Cardiac muscle cell (in vitro differentiated cells and primary cell): ENCODE data around the gene EML3. TPM values are rescaled to one million over a fixed set of nuclear protein-coding genes. Genes with fewer than 3 reads are reported as not detected.
A peak's percentile ranks its signal among the peaks of the same experiment; 100 is the strongest.
"Not testable (repeated sequence)": the region's sequence is repeated elsewhere in the genome, so short reads cannot be mapped to it uniquely, and the experiment has no call there.

Experiments
- DNase-seq, 2 donors: peaks; one replicate each; pipeline versions ENCODE4 v3.0.0 to v3.0.0-alpha.2; 2010 to 2017; ENCODE audit warnings: low read depth in 1 of 2, low spot score in 1 of 2
- H3K27ac ChIP-seq: fragments of 200-600 bp; sonication (generic); 2 replicates; pipeline ENCODE4 v1.5.1; 2016
- H3K27me3 ChIP-seq: fragments of 200-600 bp; sonication (generic); 2 replicates; pipeline ENCODE4 v1.6.0; 2016; ENCODE audit warnings: control low read depth
- H3K36me3 ChIP-seq: fragments of 200-600 bp; sonication (generic); 2 replicates; pipeline ENCODE4 v1.5.1; 2016; ENCODE audit warnings: control low read depth
- H3K4me1 ChIP-seq: fragments of 200-600 bp; sonication (generic); 2 replicates; pipeline ENCODE4 v1.8.1; 2017; ENCODE audit warnings: low read depth, mild to moderate bottlenecking, mixed run types
- H3K4me3 ChIP-seq: fragments of 200-600 bp; sonication (generic); 2 replicates; pipeline ENCODE4 v1.5.1; 2016; ENCODE audit warnings: mild to moderate bottlenecking
- H3K9me3 ChIP-seq: fragments of 200-600 bp; sonication (generic); 2 replicates; pipeline ENCODE4 v1.5.1; 2017; ENCODE audit warnings: low read depth, mild to moderate bottlenecking, control low read depth
- CTCF ChIP-seq: IDR thresholded peaks from 2 replicates; pipeline ENCODE4 v1.5.1; 2012; ENCODE audit warnings: low read depth, mild to moderate bottlenecking, low read length
- polyA plus RNA-seq: library from polyadenylated mRNA; unstranded; fragments of >200 nt; fragmentation: Nextera tagmentation; extraction: Ambion mirVana; gene quantifications from 2 replicates; pipeline ENCODE4 v1.2.1, GENCODE V29; 2016
- total RNA-seq: library from RNA; depleted of rRNA; stranded (reverse); fragments of >200 nt; gene quantifications from 2 replicates; pipeline ENCODE4 v1.2.3, GENCODE V29; 2016

The EML3 gene
- total and polyA plus RNA-seq, 2 experiments from 2014 or later, result 32.0 to 42.8 TPM

GRCh38 chr11:62592989-62593421, 19.6 kb downstream of the EML3 start:
- no peak for TF ChIP-seq CTCF
- Histone ChIP-seq H3K27ac (peak overlapping the region; percentile 82), H3K9me3 (no peaks in the 10 kb centered on the region), H3K4me1 (peaks cover 10% of the 10 kb centered on the region), H3K36me3 (peaks cover 40% of the 10 kb centered on the region), H3K4me3 (no peak overlapping the region), H3K27me3 (no peaks in the 10 kb centered on the region)
- no peak for DNase-seq

- peak overlapping the region; percentile 82 for H3K27ac ChIP-seq
- H3K36me3 ChIP-seq, result peaks cover 36% of the 10 kb centered on the region
- peak overlapping the region; percentile 43 for H3K4me3 ChIP-seq
Observed at GRCh38 chr11:62592146-62592815, 20.3 kb downstream of the EML3 start.

GRCh38 chr11:62591448-62592145, 21.0 kb downstream of the EML3 start, which contains the start of gene TUT1:
TSS of gene TUT1 (minus strand) at chr11:62591523. CDS start at chr11:62591485, 38 bp downstream.
- H3K4me1 ChIP-seq, result peaks cover 10% of the 10 kb centered on the region
- H3K9me3 ChIP-seq, result no peaks in the 10 kb centered on the region
- TF ChIP-seq CTCF, result no peak
- peak within 1 kb of the TSS; percentile 84 for H3K4me3 ChIP-seq
- DNase-seq, result peak; percentile 99 to 100
- H3K27me3 ChIP-seq, result no peaks in the 10 kb centered on the region
- peak within 1 kb of the TSS; percentile 89 for H3K27ac ChIP-seq
- H3K36me3 ChIP-seq, result peaks cover 33% of the 10 kb centered on the region

More at GRCh38 chr11:62592146-62592815, 20.3 kb downstream of the EML3 start:
- no peak for TF ChIP-seq CTCF
- Histone ChIP-seq H3K9me3 (no peaks in the 10 kb centered on the region), H3K4me1 (peaks cover 10% of the 10 kb centered on the region), H3K27me3 (no peaks in the 10 kb centered on the region)
- no peak for DNase-seq

GRCh38 chr11:62588966-62589637, 23.5 kb downstream of the EML3 start:
- TF ChIP-seq CTCF, result peak; percentile 38
- Histone ChIP-seq H3K4me1 (peaks cover 10% of the 10 kb centered on the region), H3K36me3 (peaks cover 18% of the 10 kb centered on the region), H3K27ac (no peak overlapping the region), H3K9me3 (no peaks in the 10 kb centered on the region), H3K27me3 (no peaks in the 10 kb centered on the region), H3K4me3 (no peak overlapping the region)
- no peak for DNase-seq

GRCh38 chr11:62585356-62585755, 27.2 kb downstream of the EML3 start:
- DNase-seq, H3K4me3 ChIP-seq, H3K4me1 ChIP-seq, H3K9me3 ChIP-seq, H3K27me3 ChIP-seq, H3K27ac ChIP-seq: not testable (repeated sequence)
- peaks cover 19% of the 10 kb centered on the region for H3K36me3 ChIP-seq

- DNase-seq, H3K27ac ChIP-seq, H3K4me3 ChIP-seq, H3K27me3 ChIP-seq, H3K9me3 ChIP-seq, H3K4me1 ChIP-seq: not testable (repeated sequence)
- H3K36me3 ChIP-seq, result peaks cover 31% of the 10 kb centered on the region
Observed at GRCh38 chr11:62581735-62582134, 30.8 kb downstream of the EML3 start.
